Calu3 (cell line): ENCODE measurements around the gene APMAP. TPM values are rescaled to one million over a fixed set of nuclear protein-coding genes. Genes with fewer than 3 reads are reported as not detected.

Experiments used
- BruUV-seq: library from RNA; stranded (reverse); fragments of 400-500 nt; replicated peaks from 2 replicates; lab custom pipeline; 2021; lab: Mats Ljungman, UMichigan
- CTCF ChIA-PET: fragments of 300-600 bp; sonication (Branson Sonifier 250); formaldehyde crosslinking; loops from one replicate; lab custom pipeline; 2022; ENCODE audit warnings: antibody characterized with exemption; lab: Charles Lee
- DNase-seq: peaks from one replicate; pipeline ENCODE4 v3.0.0; 2022
- H3K27ac Mint-ChIP-seq: one replicate; pipeline ENCODE4 v1.8.0; 2022; ENCODE audit warnings: mixed read lengths; ENCODE audit not compliant: unreplicated experiment
- H3K27me3 Mint-ChIP-seq: one replicate; pipeline ENCODE4 v1.8.0; 2022; ENCODE audit warnings: mixed read lengths; ENCODE audit not compliant: unreplicated experiment
- H3K36me3 Mint-ChIP-seq: one replicate; pipeline ENCODE4 v1.8.0; 2022; ENCODE audit warnings: mild to moderate bottlenecking, moderate library complexity, mixed read lengths; ENCODE audit not compliant: insufficient read depth, unreplicated experiment
- H3K4me1 Mint-ChIP-seq: one replicate; pipeline ENCODE4 v1.8.0; 2022; ENCODE audit warnings: mild to moderate bottlenecking, low read depth, mixed read lengths; ENCODE audit not compliant: unreplicated experiment
- H3K4me3 Mint-ChIP-seq: one replicate; pipeline ENCODE4 v1.8.0; 2022; ENCODE audit warnings: mild to moderate bottlenecking, low read depth, moderate library complexity, mixed read lengths; ENCODE audit not compliant: unreplicated experiment
- H3K9me3 Mint-ChIP-seq: one replicate; pipeline ENCODE4 v1.8.0; 2022; ENCODE audit warnings: low read depth, mixed read lengths; ENCODE audit not compliant: unreplicated experiment
- intact Hi-C: fragments of 100-400 bp; cut with micrococcal nuclease; formaldehyde crosslinking; loops from one replicate; pipeline ENCODE4 v1.10.0; 2022; ENCODE audit not compliant: unreplicated experiment
- total RNA-seq: library from RNA; stranded (reverse); gene quantifications from 2 replicates; pipeline ENCODE4 v1.2.3, GENCODE V29; 2022
- TF ChIP-seq, protein P1 (sequence below): fragments of 200-600 bp; IDR thresholded peaks from one replicate; pipeline ENCODE4 v1.8.0; 2022; ENCODE audit warnings: antibody characterized with exemption; ENCODE audit not compliant: unreplicated experiment

Gene APMAP
- total RNA-seq, 1 experiment from 2014 or later, result 30.7 TPM

DNA sequence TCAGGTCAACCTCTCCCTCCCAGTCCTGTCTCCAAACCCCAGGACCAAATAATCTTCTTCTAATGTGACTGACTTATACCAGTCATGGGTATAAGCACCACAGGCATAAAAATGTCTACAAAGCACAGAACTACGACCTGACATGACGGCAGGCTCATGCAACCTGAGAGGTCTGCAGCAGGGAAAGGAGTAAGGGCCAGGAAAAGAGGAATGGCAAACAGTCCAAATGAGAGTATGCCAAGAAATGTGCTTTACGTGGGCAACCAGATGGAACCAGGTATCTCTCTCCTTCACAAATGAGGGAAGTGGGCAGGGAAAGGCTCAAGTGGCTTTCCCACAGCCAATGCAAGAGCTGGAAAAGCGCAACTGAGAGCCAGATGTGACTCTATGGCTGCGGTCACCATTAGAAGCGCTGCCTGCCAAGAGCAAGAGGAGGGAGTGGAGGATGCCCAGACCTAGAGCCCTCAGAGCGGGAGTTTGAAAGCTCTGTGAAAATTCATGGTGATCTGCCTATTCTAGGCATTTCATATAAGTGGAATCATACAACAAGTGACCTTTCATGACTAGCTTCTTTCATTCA lies 6.0 kb downstream of the APMAP start:
- CTCF ChIA-PET, result no interaction called here
- Mint-ChIP-seq H3K27ac (no peak overlapping the region), H3K4me1 (peaks cover 5% of the 10 kb centered on the region), H3K36me3 (no peaks in the 10 kb centered on the region), H3K9me3 (no peaks in the 10 kb centered on the region), H3K4me3 (no peak overlapping the region), H3K27me3 (no peaks in the 10 kb centered on the region)
- intact Hi-C loops, result no loop called here
- no TSS peak for BruUV-seq
- TF ChIP-seq, protein P1, sequence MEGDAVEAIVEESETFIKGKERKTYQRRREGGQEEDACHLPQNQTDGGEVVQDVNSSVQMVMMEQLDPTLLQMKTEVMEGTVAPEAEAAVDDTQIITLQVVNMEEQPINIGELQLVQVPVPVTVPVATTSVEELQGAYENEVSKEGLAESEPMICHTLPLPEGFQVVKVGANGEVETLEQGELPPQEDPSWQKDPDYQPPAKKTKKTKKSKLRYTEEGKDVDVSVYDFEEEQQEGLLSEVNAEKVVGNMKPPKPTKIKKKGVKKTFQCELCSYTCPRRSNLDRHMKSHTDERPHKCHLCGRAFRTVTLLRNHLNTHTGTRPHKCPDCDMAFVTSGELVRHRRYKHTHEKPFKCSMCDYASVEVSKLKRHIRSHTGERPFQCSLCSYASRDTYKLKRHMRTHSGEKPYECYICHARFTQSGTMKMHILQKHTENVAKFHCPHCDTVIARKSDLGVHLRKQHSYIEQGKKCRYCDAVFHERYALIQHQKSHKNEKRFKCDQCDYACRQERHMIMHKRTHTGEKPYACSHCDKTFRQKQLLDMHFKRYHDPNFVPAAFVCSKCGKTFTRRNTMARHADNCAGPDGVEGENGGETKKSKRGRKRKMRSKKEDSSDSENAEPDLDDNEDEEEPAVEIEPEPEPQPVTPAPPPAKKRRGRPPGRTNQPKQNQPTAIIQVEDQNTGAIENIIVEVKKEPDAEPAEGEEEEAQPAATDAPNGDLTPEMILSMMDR, result no peak
- DNase-seq, result no peak

DNA sequence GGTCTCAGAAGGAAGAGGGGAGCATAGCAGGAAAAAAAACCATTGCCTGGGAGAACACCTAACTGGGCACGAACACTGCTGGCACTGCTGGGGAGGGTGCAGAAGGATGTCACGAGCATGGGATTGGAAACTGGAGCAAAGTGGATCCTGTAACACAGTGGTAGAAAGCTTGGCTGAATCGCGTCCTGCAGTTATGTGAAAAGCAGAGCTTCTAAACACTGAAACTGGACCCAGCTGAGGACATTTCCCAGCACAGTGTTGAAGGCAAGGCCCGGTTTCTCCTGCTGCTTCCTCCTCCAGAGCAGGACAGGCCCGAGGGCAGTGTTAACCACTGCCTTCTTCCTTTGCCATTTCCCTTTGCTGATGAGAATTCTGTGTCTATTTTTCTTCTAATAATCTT lies 6.7 kb downstream of the APMAP start:
- DNase-seq, result no peak
- TF ChIP-seq, protein P1, result no peak
- Mint-ChIP-seq H3K36me3 (no peaks in the 10 kb centered on the region), H3K4me1 (no peaks in the 10 kb centered on the region), H3K27ac (no peak overlapping the region), H3K4me3 (no peak overlapping the region), H3K27me3 (no peaks in the 10 kb centered on the region), H3K9me3 (no peaks in the 10 kb centered on the region)
- no TSS peak for BruUV-seq
- intact Hi-C loops, result no loop called here
- CTCF ChIA-PET, result no interaction called here

DNA sequence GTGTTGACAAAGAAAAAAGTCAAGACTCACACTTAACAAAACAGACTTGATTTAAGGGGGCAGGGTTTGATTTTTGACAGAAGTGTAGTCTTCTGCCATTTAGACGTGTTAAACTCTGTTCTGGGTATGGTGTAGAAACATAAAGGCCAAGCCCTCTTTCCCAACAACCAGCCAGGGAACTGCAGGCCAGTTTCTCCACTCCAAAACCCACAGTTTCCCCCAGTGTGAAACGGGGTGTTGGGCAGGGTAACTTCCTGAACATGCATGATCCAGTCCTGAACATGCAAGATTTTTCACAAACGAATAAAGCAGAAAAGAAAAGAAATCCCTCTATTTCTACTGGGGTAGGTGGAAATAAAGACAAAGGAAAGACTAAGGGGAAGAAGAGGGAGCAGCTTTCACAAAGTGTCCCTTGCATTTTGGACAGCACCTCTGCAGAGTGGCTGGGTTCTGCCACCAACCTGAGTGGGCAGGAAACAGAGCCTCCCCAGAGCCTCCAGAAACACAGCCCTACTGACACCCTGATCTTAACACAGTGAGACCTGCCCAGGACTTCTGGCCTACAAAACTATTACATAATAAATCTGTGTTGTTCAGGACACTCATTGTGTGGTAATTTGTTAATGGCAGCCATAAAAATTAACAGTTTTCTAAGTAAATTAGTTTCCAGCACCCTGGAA lies 7.5 kb downstream of the APMAP start:
- H3K4me3 Mint-ChIP-seq, result no peak overlapping the region
- no TSS peak for BruUV-seq
- no peaks in the 10 kb centered on the region for H3K4me1 Mint-ChIP-seq
- no peak for DNase-seq
- no peaks in the 10 kb centered on the region for H3K36me3 Mint-ChIP-seq
- H3K9me3 Mint-ChIP-seq, result peaks cover under 1% of the 10 kb centered on the region
- intact Hi-C loops, result no loop called here
- TF ChIP-seq, protein P1, result no peak
- CTCF ChIA-PET, result no interaction called here
- H3K27ac Mint-ChIP-seq, result no peak overlapping the region
- H3K27me3 Mint-ChIP-seq, result no peaks in the 10 kb centered on the region

DNA sequence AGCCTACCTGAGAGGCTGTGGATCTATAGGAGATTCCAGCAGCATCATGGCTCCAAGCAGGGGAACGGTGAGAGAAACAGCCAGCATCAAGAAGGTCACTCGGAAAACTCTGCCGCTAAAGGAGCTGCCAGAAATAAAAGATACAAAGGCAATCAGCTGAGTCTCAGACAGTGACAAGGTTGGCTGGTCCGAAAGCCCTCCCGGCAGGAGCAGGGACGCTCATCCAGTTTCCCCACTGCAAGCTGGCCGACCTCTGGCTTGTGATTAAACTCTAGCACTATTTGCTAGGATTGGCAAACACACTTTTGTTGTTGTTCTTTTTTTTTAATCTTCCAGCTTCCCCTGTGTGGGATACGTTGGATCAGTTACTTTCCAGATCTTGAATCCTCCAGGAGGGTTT lies 8.7 kb downstream of the APMAP start:
- BruUV-seq, result no TSS peak
- no peak overlapping the region for H3K4me3 Mint-ChIP-seq

More for the DNA sequence above, 8.7 kb downstream of the APMAP start:
- intact Hi-C loops, result no loop called here
- no peaks in the 10 kb centered on the region for H3K4me1 Mint-ChIP-seq
- no peaks in the 10 kb centered on the region for H3K36me3 Mint-ChIP-seq
- H3K27ac Mint-ChIP-seq, result no peak overlapping the region
- no peaks in the 10 kb centered on the region for H3K27me3 Mint-ChIP-seq
- TF ChIP-seq, protein P1, result no peak
- DNase-seq, result no peak
- CTCF ChIA-PET, result no interaction called here
- peaks cover 2% of the 10 kb centered on the region for H3K9me3 Mint-ChIP-seq
